Measurements from ENCODE around the gene RAP1GAP2.

RAP1GAP2 gene

DNA sequence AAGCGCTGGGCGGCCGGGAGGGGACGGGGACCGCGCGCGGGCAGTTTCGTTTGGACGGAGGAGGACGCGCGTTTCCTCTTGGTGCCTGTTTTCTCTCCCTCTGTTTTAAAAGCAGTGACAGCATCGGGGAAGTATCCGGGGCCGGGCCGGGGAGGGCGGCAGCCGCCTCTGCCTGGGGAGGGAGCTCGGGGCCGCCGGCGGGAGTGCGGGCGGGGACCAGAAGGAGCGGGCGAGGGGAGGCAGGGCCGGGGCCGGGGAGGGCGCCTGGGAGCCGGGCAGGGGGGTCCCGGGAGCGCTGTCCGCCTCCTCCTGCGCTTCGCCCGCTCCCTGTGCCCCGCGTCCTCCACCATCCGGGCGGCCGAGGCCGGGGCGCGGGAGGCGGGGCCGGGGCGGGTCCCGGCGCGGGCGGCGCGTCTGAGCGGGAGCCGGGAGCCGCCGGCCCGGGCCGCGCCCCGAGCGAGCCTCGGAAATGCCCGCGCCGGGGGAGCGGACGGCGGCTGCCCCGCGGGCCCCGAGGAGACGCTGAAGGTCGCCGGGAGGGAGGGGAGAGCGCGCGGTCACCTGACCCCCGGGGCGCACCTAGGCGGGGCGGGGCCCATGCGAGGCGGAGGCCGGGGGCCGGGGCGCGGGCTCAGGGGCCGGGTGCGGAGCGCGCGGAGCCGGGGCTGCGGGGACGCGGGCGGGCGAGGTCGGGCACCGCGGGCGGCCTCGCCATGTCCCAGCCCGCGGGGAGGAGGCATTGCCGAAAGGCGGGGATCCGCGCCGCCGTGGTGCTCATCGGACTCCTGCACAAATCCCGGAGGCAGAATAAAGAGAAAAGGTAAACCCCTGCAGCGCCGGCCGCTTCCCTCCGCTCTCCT is 57.3 kb downstream of the RAP1GAP2 start:
- peak; percentile 79 for DNase-seq (ENCODE audit: low read depth)

- peak; percentile 51 for DNase-seq (ENCODE audit: low read depth)
These were observed 58.2 kb downstream of the RAP1GAP2 start for GRCh38 chr17:2854143-2855055.

GRCh38 chr17:2855063-2855600 is 58.9 kb downstream of the RAP1GAP2 start:
- peak; percentile 38 for DNase-seq (ENCODE audit: low read depth)

GRCh38 chr17:2856727-2857126 is 60.5 kb downstream of the RAP1GAP2 start:
- DNase-seq (ENCODE audit: low read depth): no peak

DNA sequence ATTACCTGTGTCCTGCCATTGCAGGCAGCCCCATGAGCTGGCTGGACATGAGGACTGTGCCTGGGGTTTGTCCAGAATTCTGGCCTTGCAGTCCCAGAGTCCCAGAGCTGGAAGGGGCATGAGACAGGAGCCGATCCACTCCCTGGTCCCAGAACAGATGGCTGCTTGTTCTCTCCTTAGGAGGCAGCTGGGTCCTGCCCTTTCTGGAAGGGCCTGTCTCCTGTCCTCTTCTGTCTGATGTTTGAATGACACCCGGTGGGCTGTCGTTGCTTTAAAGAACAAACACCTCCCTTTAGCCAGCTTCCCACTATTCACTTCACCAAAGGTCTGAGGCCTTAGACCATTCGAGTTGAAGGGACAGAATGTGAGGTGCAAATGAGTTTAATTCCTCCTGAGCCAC is 63.8 kb downstream of the RAP1GAP2 start:
- no peak for DNase-seq (ENCODE audit: low read depth)

- no peak for DNase-seq (ENCODE audit: low read depth)
These were observed 64.6 kb downstream of the RAP1GAP2 start for GRCh38 chr17:2860883-2861282.

DNA sequence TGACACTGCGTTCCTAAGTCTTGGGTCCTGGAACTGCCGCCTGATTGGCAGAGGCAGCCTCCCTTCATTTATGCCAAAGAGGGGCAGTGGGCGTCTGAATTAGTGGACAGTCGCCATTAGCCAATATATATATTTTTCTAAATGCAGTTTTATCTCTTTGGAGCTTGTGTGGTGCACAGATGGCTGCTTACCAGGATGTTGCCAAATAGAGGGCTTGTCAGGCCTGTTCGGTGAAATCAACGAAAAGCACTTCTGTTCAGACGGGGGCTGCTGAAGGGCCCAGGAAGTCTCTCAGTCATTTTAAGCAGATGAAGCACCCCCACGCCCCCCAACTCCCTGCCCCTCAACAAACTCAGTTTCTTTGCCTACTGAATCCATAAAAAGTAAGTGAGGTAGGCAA is 66.0 kb downstream of the RAP1GAP2 start:
- no peak for DNase-seq (ENCODE audit: low read depth)

GRCh38 chr17:2863204-2863603 is 67.0 kb downstream of the RAP1GAP2 start:
- no peak for DNase-seq (ENCODE audit: low read depth)

GRCh38 chr17:2865228-2865627 is 69.0 kb downstream of the RAP1GAP2 start:
- DNase-seq (ENCODE audit: low read depth): no peak

DNA sequence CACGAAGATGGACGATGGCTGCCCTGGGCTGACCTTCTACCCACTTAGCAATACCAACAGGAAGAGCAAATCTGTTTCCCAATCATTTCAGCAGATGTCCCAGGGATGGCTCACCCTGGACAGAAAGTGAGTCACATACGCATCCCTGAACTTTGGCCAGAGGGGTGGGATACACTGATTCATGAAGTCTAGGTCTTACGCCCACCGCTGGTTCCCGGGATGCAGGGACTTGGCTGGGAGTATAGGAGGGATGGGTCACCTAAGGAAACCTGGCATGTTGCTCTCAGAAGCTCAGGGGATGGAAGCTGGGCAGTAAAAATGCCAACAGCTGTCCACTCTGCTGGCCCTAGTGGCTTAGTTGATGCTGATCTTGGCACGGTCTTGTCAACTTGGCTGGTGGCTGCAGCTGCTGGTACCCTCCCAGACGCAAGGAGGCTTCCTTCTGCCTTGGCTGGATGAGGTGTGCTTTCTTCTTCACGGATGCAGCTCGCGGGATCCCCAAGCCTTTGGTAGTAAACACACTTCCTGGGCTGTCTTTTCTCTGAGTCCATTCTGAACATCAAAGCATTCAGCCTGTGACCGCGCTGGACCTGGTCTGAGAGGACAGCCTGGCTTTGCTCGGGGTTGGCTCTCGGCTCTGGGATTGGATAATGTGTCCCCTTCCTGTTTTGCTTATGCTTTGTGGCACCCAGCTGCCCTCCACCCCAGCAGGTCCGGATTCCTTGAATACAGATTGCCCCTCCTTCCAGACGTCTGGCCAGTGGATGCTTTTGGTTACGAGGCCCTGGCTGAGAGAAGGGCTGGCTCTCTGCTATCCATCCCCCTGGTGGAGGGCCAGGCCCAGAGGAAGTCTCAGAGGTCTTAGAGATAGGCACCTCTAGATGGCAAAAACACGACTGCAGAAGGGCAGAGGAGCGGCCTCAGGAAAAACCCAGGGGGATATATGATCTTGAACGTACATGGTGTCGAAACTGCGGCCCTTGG is 71.5 kb downstream of the RAP1GAP2 start:
- peak; percentile 91 for DNase-seq (ENCODE audit: low read depth)

GRCh38 chr17:2869604-2870003 is 73.4 kb downstream of the RAP1GAP2 start:
- no peak for DNase-seq (ENCODE audit: low read depth)

DNA sequence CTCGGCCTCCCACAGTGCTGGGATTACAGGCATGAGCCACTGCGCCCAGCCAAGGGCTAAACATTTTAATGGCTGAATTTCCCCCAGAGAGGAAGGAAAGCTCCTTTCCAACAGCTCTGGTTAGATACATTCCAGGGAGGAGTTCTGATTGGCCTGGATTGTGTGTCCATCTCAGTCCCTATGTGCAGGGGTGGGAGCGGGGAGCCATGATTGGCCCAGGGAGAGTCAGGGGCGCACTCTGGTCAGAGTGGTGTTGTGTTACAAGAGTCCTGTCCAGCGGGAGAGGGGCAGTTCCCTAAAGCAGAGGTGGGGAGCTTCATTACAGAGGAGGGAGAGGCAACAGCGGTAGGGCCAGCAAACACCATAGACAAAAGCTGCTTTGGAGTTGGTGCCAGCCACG is 75.0 kb downstream of the RAP1GAP2 start:
- DNase-seq (ENCODE audit: low read depth): no peak

GRCh38 chr17:2871720-2872119 is 75.5 kb downstream of the RAP1GAP2 start:
- DNase-seq (ENCODE audit: low read depth): no peak

DNA sequence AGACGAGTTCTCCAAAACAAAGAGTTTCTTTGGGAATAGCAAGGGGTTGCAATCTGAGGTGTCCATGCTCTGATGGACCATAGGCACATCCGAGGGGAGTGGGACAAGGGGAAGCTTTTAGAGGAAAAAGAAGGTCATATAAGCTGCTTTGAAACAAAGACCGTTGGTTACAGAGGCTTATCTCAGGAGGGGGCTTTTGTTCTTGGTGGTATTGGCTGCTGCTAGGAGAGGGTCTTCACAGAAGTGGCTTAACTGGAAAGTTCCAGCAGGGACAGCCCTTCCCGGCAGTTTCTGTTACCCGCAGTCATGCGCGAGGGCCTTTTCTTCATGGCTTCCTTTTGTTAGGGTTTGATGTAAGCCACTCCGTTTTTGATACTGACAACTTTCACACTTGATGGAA is 76.0 kb downstream of the RAP1GAP2 start:
- no peak for DNase-seq (ENCODE audit: low read depth)

- no peak for DNase-seq (ENCODE audit: low read depth)
These were observed 78.0 kb downstream of the RAP1GAP2 start for GRCh38 chr17:2874189-2874686.

DNA sequence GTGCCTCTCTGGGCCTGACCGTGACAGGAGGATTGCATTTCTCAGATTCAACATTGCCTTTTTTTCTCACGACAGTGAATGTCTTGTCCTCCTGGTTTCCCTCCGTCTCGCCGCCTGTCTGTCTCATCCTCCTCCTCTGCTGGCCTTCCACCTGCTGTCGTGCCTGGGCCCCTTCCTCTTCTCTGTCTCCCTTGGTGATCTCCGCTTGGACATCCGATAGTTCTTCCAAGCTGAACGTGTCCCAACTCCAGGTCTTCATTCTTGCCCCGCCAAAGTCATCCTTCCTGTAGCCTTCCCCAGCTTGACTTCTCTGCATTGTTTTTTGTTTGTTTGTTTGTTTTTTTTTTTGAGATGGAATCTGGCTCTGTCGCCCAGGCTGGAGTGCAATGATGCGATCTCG is 79.4 kb downstream of the RAP1GAP2 start:
- no peak for DNase-seq (ENCODE audit: low read depth)

DNA sequence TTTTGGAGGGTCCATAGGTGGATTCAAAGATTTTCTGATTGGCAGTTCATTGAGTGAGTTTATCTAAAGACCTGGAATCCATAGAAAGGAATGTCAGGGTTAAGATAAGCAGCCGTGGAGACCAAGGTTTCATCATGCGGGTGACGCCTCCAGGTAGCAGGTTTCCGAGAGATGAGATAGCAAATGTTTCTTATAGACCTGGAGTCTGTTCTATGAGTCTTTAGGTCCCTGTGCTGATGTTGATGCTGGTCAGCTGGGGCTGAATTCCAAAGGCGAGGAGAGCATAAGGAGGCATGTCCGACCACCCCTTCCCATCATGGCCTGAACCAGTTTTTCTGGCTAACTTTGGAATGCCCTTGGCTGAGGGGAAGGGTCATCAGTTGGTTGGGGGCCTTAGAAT is 80.2 kb downstream of the RAP1GAP2 start:
- DNase-seq (ENCODE audit: low read depth): no peak

- DNase-seq (ENCODE audit: low read depth): no peak
These were observed 82.6 kb downstream of the RAP1GAP2 start for GRCh38 chr17:2878751-2879254.

GRCh38 chr17:2880050-2880449 is 83.8 kb downstream of the RAP1GAP2 start:
- no peak for DNase-seq (ENCODE audit: low read depth)

DNA sequence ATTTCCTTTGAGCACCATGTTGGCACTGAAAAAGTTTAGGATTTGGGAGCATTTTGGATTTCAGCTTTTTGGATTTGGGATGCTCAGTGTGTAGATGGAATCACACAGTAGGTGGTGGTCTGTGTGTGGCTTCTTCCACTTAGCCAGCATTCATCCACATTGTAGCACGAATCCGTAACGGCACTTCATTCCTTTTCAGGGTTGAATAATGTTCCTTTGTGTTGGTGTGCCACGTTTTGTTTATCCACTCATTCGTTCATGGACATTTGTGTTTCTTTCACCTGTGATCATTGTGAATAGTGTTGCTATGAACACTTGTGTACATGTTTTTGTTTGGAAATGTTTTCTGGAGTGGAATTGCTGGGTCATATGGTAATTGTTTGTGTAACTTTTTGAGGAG is 85.1 kb downstream of the RAP1GAP2 start:
- DNase-seq (ENCODE audit: low read depth): no peak
